ENCODE data around the gene CDC42SE2.
A peak's percentile ranks its signal among the peaks of the same experiment; 100 is the strongest.
"Not testable (repeated sequence)": the region's sequence is repeated elsewhere in the genome, so short reads cannot be mapped to it uniquely, and the experiment has no call there.

CDC42SE2 gene

DNA sequence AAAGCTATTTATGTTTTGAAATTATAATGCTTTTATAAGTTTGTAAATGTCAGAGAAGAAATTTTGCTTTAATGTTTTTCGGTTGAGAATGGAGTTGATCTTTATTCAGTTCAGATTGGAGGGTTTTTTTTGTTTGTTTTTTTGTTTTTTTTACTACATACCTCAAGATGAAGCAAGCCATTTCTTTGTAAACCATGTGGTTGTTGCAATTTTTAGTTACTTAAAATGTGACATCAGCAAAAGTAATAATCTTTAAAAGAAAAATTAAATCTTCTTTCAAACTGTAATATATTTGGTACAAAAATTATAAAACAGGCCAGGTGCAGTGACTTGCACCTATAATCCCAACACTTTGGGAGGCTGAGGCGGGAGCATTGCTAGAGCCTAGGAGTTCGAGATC, 102.6 kb downstream of the CDC42SE2 start:
- DNase-seq (ENCODE audit: low read depth) = peak; percentile 21

DNA sequence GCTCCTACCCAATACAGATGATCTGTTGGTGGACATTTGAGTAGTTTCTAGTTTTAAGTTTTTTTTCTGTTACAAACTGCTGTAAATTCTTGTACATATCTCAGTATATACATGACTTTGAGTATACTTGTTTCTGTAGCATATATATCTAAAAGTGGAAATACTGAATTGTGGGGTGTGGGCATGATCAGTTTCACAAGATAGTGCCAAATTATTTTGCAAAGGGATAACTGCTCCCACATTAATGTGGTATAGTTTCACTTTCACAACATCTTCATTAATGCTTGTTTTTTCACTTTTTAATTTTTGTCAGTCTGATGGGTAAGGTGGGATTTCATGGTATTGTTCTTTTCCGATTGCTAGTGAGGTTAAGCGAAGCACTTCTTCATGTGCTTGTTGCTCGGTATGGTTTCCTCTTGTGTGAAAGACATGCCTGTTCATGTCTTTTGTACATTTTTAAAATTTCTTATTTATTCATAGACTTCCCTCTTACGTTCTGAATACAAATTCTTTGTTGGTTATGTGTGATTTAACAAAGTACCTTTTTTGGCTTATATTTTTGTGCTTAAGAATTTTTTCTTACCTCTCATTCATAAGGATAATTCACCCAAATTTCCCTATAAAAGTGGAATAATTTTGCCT, 103.5 kb downstream of the CDC42SE2 start:
- no peak for DNase-seq (ENCODE audit: low read depth)

DNA sequence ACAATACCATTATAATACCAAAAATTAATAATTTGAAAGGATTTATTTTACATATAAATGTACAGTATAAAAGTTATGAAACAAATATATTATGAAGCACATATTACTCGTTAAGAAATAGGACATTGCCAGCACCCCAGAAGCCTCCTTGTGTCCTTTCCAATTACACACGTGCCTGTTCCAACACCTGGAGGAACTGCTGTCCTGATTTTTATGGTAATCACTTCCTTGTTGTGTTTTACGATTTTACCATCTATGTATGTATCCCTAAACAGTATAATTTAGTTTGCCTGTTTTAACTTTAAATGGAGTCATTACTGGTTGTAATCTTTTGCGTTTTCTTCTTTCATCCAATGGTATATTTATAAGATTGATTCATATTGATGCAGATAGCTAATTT, 105.0 kb downstream of the CDC42SE2 start:
- DNase-seq (ENCODE audit: low read depth) = no peak

DNA sequence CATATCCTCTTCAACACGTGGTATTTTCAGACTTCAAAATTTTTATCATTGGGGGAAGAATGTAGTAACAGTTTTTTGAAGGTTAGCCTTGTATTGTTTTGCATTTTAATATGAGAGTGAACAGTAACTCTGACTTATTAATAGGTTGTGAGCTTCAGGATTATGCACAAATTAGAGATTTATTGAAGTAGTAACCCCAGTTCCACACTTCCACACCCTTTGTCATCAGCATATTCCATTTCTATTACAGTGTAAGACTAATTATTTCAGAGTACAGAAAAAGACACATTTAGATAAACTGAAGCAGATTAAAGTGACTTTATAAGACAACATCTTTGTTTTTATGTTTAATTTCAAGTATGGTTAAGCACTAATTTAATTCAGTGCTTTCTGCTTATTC, 105.7 kb downstream of the CDC42SE2 start:
- DNase-seq (ENCODE audit: low read depth) = no peak

DNA sequence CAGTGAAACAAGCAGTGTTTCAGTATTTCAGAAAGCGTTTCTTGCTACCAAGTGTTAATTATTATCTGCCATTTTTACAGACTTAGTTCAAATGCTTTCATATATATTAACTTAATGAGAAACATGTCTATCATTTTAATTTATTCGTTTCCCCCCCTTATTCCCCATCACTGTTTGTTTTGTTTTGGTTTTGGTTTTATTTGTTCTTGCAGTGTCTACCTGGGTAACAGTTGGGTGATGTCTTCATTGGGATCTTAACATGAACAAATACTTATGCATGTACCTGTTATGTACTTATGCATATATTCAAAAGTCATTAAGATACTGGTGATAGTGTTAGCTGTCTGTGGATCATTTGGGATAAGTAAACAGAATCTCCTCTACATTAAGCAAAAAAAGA, 108.0 kb downstream of the CDC42SE2 start:
- DNase-seq (ENCODE audit: low read depth) = no peak

DNA sequence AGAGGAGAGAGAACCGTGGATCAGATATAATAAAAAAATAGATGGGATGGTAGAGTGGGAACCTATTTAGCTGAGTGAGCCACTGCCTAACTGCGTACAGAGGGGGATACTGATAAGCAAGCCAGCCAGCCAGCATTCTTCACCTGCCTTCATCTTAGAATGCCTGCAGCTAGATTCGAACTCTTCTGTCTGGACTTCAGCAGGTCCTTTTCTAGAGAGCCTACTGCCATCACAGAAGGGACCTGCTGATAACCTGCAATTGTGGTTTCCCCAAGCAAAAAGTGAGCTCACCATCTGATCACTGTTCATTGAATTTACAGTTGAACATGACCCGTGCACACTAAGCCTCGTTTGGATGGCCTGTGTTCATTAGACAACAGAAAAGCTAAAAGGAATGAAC, 109.4 kb downstream of the CDC42SE2 start:
- no peak for DNase-seq (ENCODE audit: low read depth)

DNA sequence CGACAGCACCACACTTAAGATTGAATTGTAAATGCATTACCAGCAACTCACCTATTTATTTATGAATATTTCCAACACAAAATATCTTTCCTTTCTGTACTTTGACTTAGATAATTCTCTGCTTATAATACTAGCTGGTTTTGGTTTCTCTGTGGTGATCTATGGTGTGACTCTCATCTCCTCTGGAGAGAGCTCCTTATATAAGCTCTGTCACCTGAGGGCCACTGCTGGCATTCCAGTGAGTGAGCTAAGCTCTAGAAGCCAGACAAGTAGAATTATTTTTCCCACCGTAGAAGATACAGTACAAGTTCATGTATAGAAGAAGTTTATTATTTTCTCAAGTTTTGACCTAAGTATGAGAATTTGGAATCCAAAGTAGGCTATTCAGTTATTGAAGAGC, 111.5 kb downstream of the CDC42SE2 start:
- DNase-seq (ENCODE audit: low read depth) = no peak

DNA sequence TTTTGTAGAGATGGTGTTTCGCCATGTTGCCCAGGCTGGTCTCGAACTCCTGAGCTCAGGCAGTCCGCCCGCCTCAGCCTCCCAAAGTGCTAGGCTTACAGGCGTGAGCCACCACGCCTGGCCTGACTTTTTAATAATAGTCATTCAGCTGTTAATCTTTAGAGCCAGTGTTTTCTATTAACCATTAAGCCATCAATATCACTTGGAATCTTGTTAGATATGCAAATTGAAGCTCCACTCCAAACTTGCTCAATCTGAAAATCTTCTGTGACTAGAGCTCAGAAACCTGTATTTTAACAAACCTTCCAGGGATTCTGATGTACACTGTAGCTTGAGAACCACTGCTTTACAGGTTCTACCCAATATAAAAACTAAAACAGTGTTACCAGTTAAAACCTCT, 113.5 kb downstream of the CDC42SE2 start:
- no peak for DNase-seq (ENCODE audit: low read depth)

DNA sequence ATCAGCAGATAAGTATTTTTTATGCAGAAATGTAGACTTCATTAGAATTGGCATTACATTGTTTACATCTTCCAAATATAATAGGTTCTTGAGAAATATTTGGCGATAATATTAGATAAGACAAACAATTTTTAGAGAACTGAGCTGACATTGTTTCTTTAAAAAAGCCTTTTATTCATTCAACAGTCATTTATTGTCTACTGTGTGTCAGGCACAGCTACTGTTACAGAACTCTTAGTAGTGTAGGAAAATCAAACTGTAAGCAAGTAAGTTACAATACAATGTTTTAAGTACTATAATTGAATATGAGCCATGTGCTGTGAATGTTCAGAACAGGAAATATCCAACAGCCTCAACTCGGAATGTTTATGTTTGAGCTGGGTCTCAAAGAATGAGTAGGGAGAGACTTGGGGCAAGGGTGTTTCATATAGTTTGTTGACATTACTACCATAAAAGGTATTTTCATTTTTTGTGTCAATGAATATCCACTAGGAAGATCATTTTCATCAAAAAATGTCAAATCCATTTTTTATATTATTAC, 114.0 kb downstream of the CDC42SE2 start:
- peak; percentile 81 for DNase-seq (ENCODE audit: low read depth)

DNA sequence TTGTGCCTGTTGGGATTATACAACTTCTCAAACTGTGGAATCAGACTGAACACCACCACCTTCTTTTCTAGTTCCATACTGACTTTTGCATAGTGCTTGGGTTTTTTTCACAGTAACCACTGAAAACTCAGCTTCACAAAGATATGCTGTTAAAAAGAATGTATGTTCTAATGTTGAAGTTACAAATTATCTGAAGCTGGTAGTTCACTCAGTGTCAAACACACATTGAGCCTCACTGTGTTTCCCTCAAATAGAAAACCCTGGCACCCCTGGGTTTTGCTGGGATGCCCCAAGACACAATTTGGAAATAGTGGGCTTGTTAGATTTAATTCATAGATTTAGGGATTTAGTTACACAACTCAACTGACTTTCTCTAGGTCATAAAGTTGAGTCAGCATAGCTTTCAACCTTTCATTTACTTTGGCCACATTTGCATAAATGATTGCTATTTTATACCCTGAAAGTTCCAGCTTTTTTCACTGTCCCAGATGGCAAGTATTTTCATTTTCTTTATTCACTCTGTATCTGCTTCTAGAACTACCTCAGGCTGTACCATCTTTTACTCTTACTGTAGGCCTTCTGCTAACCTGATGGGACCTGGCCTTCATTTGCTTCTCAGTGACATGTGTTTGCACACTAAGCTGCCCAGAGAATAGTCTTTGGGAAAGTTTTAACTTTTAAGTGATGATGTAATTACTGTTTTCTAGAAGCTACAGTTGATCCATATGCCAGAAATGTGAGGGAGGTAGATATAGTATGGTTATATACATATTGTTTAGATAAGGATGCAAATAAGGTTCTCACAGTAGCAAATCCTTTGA, 115.1 kb downstream of the CDC42SE2 start:
- DNase-seq (ENCODE audit: low read depth) = peak; percentile 59

DNA sequence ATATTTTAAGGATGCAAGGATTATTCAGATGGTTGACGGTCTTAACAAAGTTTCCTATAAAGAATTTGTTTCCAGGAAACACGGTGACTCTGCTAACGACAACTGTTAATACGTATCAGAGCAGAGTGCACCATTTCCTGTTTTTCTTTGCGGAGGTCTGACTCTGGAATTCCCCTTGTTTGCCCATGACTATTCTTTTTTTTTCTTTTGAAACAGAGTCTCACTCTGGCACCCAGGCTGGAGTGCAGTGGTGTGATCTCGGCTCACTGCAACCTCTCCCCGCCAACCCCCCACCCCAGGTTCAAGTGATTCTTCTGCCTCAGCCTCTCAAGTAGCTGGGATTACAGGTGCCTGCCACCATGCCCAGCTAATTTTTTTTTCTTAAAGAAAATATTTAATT, 115.9 kb downstream of the CDC42SE2 start:
- DNase-seq (ENCODE audit: low read depth) = peak; percentile 92

DNA sequence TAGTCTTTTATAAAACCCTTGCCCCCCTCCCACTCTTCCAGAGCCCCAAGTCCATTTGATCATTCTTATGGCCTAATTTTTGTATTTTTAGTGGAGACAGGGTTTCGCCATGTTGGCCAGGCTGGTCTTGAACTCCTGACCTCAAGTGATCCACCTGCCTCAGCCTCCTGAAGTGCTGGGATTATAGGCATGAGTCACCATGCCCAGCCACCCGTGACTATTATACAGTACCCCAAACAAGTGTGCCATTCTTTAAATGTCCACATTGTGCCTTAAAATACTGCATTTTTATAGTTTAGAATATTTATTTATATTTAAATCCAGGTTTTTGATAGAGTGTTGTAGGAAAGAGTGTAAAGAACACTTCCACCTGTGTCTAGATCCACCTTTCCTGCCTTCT, 116.4 kb downstream of the CDC42SE2 start:
- DNase-seq (ENCODE audit: low read depth) = not testable (repeated sequence)

DNA sequence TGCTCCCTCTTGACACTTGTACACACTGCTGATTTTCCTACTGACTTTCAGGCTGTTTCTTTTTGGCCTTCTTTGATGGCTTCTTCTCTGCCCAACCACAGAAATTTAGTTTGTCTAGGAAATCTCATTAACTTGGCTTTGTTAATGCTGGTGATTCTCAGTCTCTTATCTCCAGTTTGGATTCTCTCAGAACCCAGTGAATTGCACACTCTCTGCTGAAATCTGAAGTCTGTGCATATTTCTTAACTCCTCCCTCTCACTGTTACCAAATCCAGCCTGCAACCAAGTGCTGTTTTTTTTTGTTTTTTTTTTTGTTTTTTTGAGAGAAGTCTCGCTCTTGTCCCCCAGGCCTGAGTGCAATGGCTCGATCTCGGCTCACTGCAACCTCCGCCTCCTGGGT, 117.2 kb downstream of the CDC42SE2 start:
- peak; percentile 60 for DNase-seq (ENCODE audit: low read depth)

DNA sequence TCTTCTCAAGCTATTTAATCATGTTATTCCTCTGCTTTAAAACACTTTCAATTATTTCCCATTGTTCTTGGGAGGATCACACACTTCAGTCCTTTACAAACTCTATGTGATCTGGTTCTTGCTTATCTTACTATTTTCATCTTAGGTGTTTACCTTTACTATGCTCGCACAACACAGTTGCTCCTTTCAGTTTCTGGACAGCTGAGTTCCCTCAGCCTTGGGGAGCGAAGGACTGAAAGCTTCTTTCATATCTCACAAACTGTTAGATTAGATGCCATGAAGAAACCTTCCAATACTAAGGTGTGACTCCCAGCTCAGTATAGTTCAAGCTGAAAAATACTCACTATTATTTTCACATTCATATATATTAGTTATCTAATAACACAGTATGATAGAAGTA, 117.9 kb downstream of the CDC42SE2 start:
- DNase-seq (ENCODE audit: low read depth) = no peak

DNA sequence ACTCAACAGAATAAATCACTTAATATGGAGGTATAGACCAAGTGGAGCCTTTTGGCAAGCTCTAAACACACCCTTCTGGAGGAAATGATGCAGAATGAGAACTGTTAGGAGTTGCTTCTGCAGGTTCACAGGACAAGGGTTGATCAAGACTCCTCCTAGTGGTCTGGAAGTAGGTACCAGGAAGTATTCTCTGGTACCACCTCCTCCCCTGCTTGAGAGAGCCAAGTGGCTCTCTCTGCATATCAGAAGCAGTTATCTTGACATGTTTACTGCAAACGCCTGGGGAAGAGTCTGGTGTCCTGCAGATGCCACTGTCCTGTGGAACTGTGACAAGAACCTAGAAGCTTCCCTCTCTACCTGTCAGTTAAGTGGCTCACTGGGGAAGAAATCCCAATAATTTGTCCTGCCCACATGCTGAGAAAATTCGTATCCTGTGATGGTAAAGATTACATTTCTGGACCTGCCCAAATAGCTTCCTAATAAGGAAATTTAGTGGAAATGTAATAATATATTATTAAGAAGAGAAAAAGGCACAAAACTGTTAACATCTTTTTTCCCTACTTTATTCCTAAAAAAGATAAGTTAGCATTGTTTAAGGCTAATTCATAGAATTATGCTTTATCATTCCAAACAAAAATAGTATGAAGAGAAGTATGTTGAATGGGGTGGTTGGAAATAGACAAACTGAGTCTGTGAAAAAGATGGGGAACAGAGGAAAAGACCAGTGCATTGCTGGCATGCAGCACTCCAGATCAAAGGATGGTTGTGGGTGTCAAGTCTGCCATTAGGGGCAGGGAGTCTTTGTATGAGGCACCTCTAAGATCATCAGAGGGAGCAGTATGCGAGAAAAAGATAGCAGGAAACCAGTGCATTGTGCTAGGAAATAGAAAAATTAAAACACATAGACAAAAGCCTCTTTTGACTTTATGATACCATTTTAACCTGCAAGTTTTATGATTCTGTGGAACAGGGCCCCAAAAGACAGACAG, 118.8 kb downstream of the CDC42SE2 start:
- DNase-seq (ENCODE audit: low read depth) = peak; percentile 73

DNA sequence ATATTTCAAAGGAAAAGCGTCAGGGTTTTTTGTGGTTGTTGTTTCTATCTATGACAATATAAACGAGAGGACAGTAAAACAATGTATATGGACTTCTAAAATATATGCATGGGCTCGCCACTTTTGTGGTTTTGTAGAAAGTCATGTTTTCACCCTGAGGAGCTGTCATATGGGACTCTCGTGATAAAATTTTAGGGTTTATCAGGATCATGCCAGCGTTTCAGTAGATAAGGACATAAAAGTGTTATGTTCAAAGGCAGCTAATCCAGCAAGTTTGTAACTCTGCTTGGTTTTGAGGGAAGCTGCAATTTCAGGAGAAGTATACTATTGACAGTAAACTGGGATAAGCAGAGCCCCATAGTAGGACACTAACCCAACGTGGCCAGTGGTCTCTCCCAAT, 120.3 kb downstream of the CDC42SE2 start:
- no peak for DNase-seq (ENCODE audit: low read depth)

DNA sequence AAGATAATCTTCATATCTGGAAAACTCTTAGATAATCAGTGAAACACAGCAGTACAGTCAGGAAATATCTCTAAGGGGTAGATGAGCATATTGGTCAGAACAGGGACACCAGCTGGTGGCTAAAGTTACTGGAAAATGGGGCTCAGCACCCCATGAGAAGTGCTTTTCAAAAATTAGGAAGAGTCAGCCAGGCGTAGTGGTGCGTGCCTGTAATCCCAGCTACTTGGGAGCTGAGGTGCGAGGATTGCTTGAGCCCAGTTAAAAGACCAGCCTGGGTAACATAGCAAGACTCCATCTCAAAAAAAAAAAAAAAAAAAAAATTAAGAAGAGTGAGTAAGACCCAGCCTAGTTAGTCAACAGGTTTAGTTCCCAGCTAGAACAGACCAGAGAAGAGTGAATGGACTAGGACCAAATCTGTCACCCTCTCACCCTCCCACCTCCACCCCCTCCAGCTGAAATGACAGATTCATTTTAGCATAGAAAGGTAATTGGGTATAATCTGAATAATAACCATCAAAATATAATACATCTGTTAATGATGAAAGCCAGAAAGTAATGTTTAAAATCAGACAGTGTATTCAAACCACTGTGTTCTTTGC, 120.9 kb downstream of the CDC42SE2 start:
- no peak for DNase-seq (ENCODE audit: low read depth)

DNA sequence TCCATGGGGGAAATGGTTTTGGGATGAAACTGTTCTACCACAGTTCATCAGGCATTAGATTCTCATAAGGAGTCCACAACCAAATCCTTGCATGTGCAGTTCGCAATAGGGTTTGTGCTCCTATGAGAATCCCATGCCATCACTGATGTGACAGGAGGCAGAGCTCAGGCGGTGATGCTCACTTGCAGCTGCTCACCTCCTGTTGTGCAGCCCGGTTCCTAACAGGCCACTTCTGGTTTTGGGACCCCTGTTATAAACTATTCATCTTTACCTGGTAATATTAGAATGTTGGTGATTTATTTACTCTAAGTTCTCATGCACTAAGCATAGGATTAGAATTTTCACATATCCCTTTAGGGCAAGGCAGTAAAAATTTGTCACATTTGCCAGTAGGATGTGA, 122.3 kb downstream of the CDC42SE2 start:
- DNase-seq (ENCODE audit: low read depth) = no peak

DNA sequence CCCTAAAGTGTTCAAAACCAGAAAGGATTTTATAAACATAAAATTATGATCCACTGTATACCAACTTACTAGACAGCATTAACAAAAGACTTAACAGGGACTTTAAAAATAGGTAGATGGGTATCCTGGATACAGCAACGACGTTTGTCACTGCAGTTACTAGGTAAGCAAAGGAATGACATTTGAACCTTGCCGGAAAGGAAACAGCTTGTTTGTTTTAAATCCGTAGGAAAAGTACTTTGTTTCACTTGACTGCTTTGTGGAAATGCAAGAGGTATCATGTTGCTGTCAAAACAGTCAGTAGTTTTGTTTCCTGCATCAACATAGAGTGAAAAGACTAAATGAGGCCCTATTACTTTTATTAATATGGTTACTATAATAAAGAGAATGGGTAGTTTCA, 122.9 kb downstream of the CDC42SE2 start:
- DNase-seq (ENCODE audit: low read depth) = peak; percentile 40

DNA sequence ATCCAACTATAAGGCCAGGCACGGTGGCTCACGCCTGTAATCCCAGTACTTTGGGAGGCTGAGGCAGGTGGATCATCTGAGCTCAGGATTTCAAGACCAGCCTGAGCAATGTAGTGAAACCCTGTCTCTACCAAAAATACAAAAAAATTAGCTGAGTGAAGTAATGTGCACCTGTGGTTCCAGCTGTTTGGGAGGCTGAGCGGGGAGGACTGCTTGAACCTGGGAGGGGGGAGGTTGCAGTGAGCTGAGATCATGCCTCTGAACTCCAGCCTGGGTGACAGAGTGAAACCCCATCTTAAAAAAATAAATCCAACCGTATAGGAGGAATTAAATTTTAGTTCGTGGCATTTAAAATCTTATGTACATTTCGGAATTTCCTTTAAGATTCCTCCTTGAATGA, 123.4 kb downstream of the CDC42SE2 start:
- no peak for DNase-seq (ENCODE audit: low read depth)

DNA sequence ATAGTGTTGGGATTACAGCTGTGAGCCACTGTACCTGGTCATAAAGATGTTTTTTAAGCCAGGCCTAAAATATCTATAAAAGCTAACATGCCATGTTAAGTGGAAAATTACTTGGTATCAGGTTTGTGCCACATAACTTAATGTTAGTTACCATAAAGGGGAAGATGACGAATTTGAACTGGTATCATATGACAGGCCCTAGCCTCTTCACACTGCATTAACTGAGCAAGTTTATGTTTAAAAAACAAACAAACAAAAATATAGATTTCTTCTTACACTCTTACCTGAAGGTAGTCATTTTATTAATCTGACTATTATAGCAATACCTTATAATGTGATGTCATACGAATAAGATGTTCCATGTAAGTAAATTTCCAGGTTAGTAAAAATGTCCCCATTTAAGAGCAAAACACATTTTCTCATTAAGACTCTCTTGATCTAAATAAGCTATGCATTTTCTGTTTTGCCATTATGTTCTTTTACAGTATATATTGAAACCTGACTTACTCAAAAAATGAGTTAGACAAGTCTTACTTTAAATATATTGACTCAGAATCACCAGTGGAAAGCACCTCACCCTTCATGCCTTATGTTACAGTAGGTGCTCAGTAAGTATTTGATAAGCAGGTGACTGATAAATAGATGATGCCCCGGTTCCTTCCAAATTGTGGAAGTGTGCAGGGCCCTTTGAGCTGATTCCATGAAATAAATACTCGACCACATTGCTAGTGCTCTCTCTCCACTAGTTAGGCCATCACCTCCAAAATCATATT, 125.4 kb downstream of the CDC42SE2 start:
- DNase-seq (ENCODE audit: low read depth) = no peak
